ENCODE data around the gene ARMC7.

DNA sequence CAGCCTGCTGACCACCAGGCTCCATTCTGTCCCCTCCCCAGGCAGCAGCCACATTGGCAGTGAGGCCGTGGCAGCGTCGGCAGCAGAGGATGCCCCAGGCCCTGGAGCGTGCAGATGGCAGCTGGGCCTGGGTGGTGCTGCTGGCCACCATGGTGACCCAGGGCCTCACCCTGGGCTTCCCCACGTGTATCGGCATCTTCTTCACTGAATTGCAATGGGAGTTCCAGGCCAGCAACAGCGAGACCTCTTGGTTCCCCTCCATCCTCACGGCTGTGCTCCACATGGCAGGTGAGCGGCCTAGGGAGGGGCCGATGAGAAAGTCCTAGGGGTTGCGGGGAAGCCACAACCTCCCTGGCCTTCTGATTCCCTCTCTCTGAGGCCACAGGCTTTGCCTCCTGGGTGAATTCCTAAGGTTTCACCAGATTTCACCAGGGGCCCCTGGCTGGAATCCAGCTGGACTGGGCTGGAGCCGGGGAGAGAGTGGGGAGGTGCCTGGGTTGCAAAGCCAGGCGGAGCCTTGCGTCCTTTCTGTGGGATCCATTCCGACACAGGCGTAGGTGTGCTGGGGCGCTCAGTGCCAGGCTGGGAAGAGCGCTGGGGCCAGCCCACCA, 16.1 kb upstream of the ARMC7 start:
- TF ChIP-seq, protein P1, sequence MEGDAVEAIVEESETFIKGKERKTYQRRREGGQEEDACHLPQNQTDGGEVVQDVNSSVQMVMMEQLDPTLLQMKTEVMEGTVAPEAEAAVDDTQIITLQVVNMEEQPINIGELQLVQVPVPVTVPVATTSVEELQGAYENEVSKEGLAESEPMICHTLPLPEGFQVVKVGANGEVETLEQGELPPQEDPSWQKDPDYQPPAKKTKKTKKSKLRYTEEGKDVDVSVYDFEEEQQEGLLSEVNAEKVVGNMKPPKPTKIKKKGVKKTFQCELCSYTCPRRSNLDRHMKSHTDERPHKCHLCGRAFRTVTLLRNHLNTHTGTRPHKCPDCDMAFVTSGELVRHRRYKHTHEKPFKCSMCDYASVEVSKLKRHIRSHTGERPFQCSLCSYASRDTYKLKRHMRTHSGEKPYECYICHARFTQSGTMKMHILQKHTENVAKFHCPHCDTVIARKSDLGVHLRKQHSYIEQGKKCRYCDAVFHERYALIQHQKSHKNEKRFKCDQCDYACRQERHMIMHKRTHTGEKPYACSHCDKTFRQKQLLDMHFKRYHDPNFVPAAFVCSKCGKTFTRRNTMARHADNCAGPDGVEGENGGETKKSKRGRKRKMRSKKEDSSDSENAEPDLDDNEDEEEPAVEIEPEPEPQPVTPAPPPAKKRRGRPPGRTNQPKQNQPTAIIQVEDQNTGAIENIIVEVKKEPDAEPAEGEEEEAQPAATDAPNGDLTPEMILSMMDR (IDR thresholded peaks at IDR 0.05): no peak
- no peak for TF ChIP-seq POLR2A (IDR thresholded peaks at IDR 0.05)

Measured in breast epithelium (tissue), 3 donors.